Keratinocyte (primary cell): ENCODE results near the gene GOLM1.

Experiments used
- EZH2 ChIP-seq: IDR thresholded peaks from one replicate; pipeline ENCODE4 v1.6.1; 2012; ENCODE audit warnings: inconsistent platforms, mild to moderate bottlenecking, low read length, moderate library complexity
- TF ChIP-seq, protein P1 (sequence below), 3 experiments: IDR thresholded peaks in 1 of 3; conservative IDR thresholded peaks in 1 of 3; optimal IDR thresholded peaks in 1 of 3; 2 replicates in 2 of 3; 3 replicates in 1 of 3; pipeline versions ENCODE3 to v1.5.1; 2011; ENCODE audit warnings: low read length in 3 of 3, mild to moderate bottlenecking in 3 of 3, moderate library complexity in 2 of 3, control low read depth in 1 of 3, inconsistent platforms in 1 of 3; ENCODE audit not compliant: insufficient read depth in 2 of 3; ENCODE audit errors: extremely low read depth in 1 of 3

DNA sequence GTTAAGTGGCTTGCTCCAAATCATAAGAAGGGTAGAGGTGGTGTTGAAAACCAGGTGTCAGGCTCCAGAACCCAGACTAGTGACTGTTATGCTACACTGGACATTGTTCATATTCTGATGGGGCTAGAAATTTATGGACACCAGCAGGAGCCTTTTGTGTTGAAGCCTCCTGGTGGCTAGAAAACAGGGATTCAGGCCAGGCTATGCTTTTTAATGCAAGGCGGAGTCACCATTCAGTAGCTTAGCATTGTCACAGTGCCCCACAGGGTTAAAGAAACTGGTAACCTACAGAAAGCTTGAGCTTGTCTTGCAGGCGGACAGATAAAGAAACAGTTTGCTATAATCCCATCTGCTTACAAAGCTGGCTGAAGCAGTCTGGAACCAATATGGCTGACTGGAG, 23.0 kb upstream of the GOLM1 start:
- TF ChIP-seq, protein P1, sequence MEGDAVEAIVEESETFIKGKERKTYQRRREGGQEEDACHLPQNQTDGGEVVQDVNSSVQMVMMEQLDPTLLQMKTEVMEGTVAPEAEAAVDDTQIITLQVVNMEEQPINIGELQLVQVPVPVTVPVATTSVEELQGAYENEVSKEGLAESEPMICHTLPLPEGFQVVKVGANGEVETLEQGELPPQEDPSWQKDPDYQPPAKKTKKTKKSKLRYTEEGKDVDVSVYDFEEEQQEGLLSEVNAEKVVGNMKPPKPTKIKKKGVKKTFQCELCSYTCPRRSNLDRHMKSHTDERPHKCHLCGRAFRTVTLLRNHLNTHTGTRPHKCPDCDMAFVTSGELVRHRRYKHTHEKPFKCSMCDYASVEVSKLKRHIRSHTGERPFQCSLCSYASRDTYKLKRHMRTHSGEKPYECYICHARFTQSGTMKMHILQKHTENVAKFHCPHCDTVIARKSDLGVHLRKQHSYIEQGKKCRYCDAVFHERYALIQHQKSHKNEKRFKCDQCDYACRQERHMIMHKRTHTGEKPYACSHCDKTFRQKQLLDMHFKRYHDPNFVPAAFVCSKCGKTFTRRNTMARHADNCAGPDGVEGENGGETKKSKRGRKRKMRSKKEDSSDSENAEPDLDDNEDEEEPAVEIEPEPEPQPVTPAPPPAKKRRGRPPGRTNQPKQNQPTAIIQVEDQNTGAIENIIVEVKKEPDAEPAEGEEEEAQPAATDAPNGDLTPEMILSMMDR (optimal IDR thresholded peaks at IDR 0.05 in 1 of 3, IDR thresholded peaks at IDR 0.05 in 1 of 3, conservative IDR thresholded peaks at IDR 0.05 in 1 of 3; ENCODE audit: extremely low read depth in 1 of 3, insufficient read depth in 2 of 3, low read length in 3 of 3) = peak in 1 of 3 experiments; percentile 16
- TF ChIP-seq EZH2 = no peak
